H9 (cell line): ENCODE measurements around the gene ZMIZ1. TPM values are rescaled to one million over a fixed set of nuclear protein-coding genes. Genes with fewer than 3 reads are reported as not detected.

Experiments used
- DNase-seq: peaks from one replicate; pipeline ENCODE4 v3.0.0-alpha.2; 2017
- H2AFZ ChIP-seq: one replicate; pipeline ENCODE4 v1.6.1; 2013; ENCODE audit warnings: mild to moderate bottlenecking, low read length, control low read depth, moderate library complexity
- H2AK5ac ChIP-seq: 2 replicates; pipeline ENCODE4 v1.6.1; 2013; ENCODE audit warnings: low read length, control low read depth, mixed read lengths; ENCODE audit not compliant: insufficient read length
- H2BK120ac ChIP-seq: one replicate; pipeline ENCODE4 v1.6.1; 2013; ENCODE audit warnings: low read depth, mild to moderate bottlenecking, low read length, control low read depth, inconsistent platforms; ENCODE audit not compliant: poor library complexity, severe bottlenecking
- H2BK12ac ChIP-seq: 2 replicates; pipeline ENCODE4 v1.6.1; 2013; ENCODE audit warnings: low read length, control low read depth, mixed read lengths, low read depth; ENCODE audit not compliant: insufficient read length
- H2BK15ac ChIP-seq: 2 replicates; pipeline ENCODE4 v1.6.1; 2013; ENCODE audit warnings: low read depth, low read length, control low read depth
- H2BK20ac ChIP-seq: one replicate; pipeline ENCODE4 v1.6.1; 2013; ENCODE audit warnings: low read depth, mild to moderate bottlenecking, low read length, control low read depth, inconsistent platforms; ENCODE audit not compliant: poor library complexity, severe bottlenecking
- H2BK5ac ChIP-seq: 2 replicates; pipeline ENCODE4 v1.6.1; 2013; ENCODE audit warnings: low read length, control low read depth, mixed read lengths; ENCODE audit not compliant: insufficient read length
- H3K14ac ChIP-seq: 2 replicates; pipeline ENCODE4 v1.6.1; 2013; ENCODE audit warnings: low read length, control low read depth; ENCODE audit not compliant: insufficient read depth
- H3K18ac ChIP-seq: 2 replicates; pipeline ENCODE4 v1.6.1; 2013; ENCODE audit warnings: low read depth, mild to moderate bottlenecking, mixed read lengths, low read length, control low read depth; ENCODE audit not compliant: insufficient read length
- H3K23ac ChIP-seq: 2 replicates; pipeline ENCODE4 v1.6.1; 2013; ENCODE audit warnings: low read length, control low read depth, mixed read lengths, low read depth; ENCODE audit not compliant: insufficient read length
- H3K23me2 ChIP-seq: 2 replicates; pipeline ENCODE4 v1.6.1; 2013; ENCODE audit warnings: low read depth, mild to moderate bottlenecking, mixed read lengths, low read length, control low read depth; ENCODE audit not compliant: insufficient read length, poor library complexity, severe bottlenecking
- H3K27ac ChIP-seq: 2 replicates; pipeline ENCODE4 v1.5.1; 2013; ENCODE audit warnings: low read length, control low read depth, mixed read lengths, low read depth; ENCODE audit not compliant: insufficient read length
- H3K27me3 ChIP-seq: 2 replicates; pipeline ENCODE4 v1.6.1; 2013; ENCODE audit warnings: low read length, control low read depth, inconsistent platforms; ENCODE audit not compliant: insufficient read depth
- H3K4ac ChIP-seq: 2 replicates; pipeline ENCODE4 v1.6.1; 2013; ENCODE audit warnings: low read depth, mild to moderate bottlenecking, control low read depth, inconsistent platforms, low read length, moderate library complexity
- H3K4me1 ChIP-seq: 2 replicates; pipeline ENCODE4 v1.6.1; 2013; ENCODE audit warnings: low read length, control low read depth, inconsistent platforms; ENCODE audit not compliant: insufficient read depth
- H3K4me2 ChIP-seq: 2 replicates; pipeline ENCODE4 v1.6.1; 2013; ENCODE audit warnings: low read length, control low read depth, mixed read lengths; ENCODE audit not compliant: insufficient read length, insufficient read depth
- H3K56ac ChIP-seq: 2 replicates; pipeline ENCODE4 v1.6.1; 2013; ENCODE audit warnings: low read depth, mild to moderate bottlenecking, mixed read lengths, low read length, control low read depth; ENCODE audit not compliant: insufficient read length
- H3K79me1 ChIP-seq: 2 replicates; pipeline ENCODE4 v1.6.1; 2013; ENCODE audit warnings: low read depth, mild to moderate bottlenecking, moderate library complexity, low read length, control low read depth, inconsistent platforms; ENCODE audit not compliant: insufficient read depth, poor library complexity, severe bottlenecking
- H3K79me2 ChIP-seq: 2 replicates; pipeline ENCODE4 v1.6.1; 2013; ENCODE audit warnings: low read length, control low read depth, inconsistent platforms; ENCODE audit not compliant: insufficient read depth
- H3K9ac ChIP-seq: 2 replicates; pipeline ENCODE4 v1.6.1; 2013; ENCODE audit warnings: low read length, control low read depth, mixed read lengths; ENCODE audit not compliant: insufficient read length; ENCODE audit errors: extremely low read depth
- H3K9me3 ChIP-seq: one replicate; pipeline ENCODE4 v1.6.1; 2013; ENCODE audit warnings: low read depth, low read length, inconsistent platforms; ENCODE audit not compliant: control insufficient read depth
- H3T11ph ChIP-seq: one replicate; pipeline ENCODE4 v1.6.1; 2013; ENCODE audit warnings: mild to moderate bottlenecking, low read length, control low read depth, inconsistent platforms
- H4K20me1 ChIP-seq: one replicate; pipeline ENCODE4 v1.6.1; 2013; ENCODE audit not compliant: control insufficient read depth, insufficient read length, insufficient read depth
- H4K5ac ChIP-seq: 2 replicates; pipeline ENCODE4 v1.6.1; 2013; ENCODE audit warnings: low read depth, mild to moderate bottlenecking, mixed read lengths, low read length, control low read depth; ENCODE audit not compliant: insufficient read length
- H4K8ac ChIP-seq: replicated peaks from 2 replicates; pipeline ENCODE4 v1.6.1; 2013; ENCODE audit warnings: low read length, control low read depth, mixed read lengths, low read depth; ENCODE audit not compliant: insufficient read length
- H4K91ac ChIP-seq: 2 replicates; pipeline ENCODE4 v1.6.1; 2013; ENCODE audit warnings: low read depth, mild to moderate bottlenecking, moderate library complexity, mixed read lengths, low read length, control low read depth; ENCODE audit not compliant: insufficient read length
- H3K27ac Mint-ChIP-seq, 3 experiments: 2 replicates in 2 of 3; 3 replicates in 1 of 3; pipeline ENCODE4 v1.8.0; 2020 to 2021; ENCODE audit warnings: mixed read lengths in 3 of 3, mild to moderate bottlenecking in 1 of 3, moderate library complexity in 1 of 3
- H3K27me3 Mint-ChIP-seq: 2 replicates; pipeline ENCODE4 v1.8.0; 2021; ENCODE audit warnings: low read depth, mild to moderate bottlenecking, moderate library complexity, mixed read lengths
- H3K36me3 Mint-ChIP-seq, 3 experiments: 2 replicates in 2 of 3; 3 replicates in 1 of 3; pipeline ENCODE4 v1.8.0; 2020 to 2021; ENCODE audit warnings: low read depth in 3 of 3, mixed read lengths in 3 of 3; ENCODE audit not compliant: insufficient read depth in 1 of 3
- H3K4me1 Mint-ChIP-seq, 2 experiments: 2 replicates each; pipeline ENCODE4 v1.8.0; 2020; ENCODE audit warnings: mixed read lengths in 2 of 2
- H3K4me3 Mint-ChIP-seq, 2 experiments: 2 replicates in 1 of 2; 3 replicates in 1 of 2; pipeline ENCODE4 v1.8.0; 2020 to 2021; ENCODE audit warnings: mild to moderate bottlenecking in 2 of 2, mixed read lengths in 2 of 2, moderate library complexity in 1 of 2
- H3K9me3 Mint-ChIP-seq, 2 experiments: 2 replicates in 1 of 2; 3 replicates in 1 of 2; pipeline ENCODE4 v1.8.0; 2020; ENCODE audit warnings: mild to moderate bottlenecking in 2 of 2, mixed read lengths in 2 of 2, moderate library complexity in 1 of 2
- CTCF ChIP-seq: fragments of 200-600 bp; sonication (generic); conservative IDR thresholded peaks from 3 replicates; pipeline ENCODE4 v1.8.0; 2021; ENCODE audit warnings: antibody characterized with exemption, mild to moderate bottlenecking
- WGBS: extraction: QIAGEN DNeasy Blood & Tissue Kit; methylation state at CpG from one replicate; pipeline ENCODE4 v1.1.7; 2013; ENCODE audit warnings: missing lambda C conversion rate, low lambda C conversion rate, mixed read lengths; ENCODE audit not compliant: insufficient read length; ENCODE audit errors: extremely low coverage; 5-methylcytosine and 5-hydroxymethylcytosine counted together
- total RNA-seq: library from RNA; stranded (reverse); gene quantifications from 2 replicates; pipeline ENCODE4 v1.2.1, GENCODE V29; 2021

ZMIZ1 gene
- total RNA-seq, 1 experiment from 2014 or later: 36.9 TPM

DNA sequence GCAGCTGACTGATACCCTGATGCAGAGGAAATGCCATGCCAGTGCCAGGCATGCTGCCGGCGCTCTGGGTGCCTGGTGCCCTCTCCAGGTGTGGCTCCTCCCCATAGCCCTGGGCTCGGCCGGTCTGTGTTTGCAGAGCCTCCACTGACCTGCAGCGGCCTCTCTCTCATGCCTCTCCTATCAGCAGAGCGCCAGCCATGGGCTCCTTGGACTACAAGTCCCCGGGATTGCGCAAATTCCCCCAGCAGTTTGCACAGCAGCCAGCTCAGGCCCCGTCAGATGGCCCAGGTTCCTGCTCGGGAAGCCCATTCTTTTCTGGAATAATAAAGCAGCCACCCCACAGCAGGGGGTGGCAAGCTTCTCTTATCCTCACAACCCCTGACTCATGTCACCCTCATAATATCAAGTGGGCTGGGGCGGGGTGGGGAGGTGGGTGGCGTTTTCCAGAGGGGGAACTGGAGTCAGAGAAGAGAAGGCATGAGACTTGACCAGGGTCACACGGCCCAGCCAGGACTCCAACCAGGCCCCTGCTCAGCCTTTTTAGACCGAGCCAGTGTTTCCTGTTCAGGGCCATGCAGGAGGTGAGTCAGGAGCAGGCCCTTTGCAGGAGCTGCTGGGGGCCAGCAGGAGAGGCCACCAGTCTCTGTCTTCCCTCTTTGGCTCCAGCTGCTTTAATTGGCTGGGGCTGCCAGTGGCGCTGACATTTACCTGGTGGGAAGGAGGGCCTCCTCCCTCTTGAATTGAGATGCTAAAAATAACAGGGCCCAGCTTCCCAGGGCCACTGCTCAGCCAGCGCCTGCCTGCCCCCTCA, 58.6 kb downstream of the ZMIZ1 start:
- H3K9ac ChIP-seq: no peak overlapping the region
- no peaks in the 10 kb centered on the region for H3K9me3 Mint-ChIP-seq
- H3K14ac ChIP-seq: no peak overlapping the region; the same call in 1 of the 2 replicates
- peak overlapping the region in 1 of 2 experiments; percentile 22; a peak in 1 of 5 replicates for H3K4me3 Mint-ChIP-seq
- H3K36me3 Mint-ChIP-seq: peaks cover 6 to 25% (median 16%) of the 10 kb centered on the region in 3 experiments
- H3K79me2 ChIP-seq: no peaks in the 10 kb centered on the region
- no peak overlapping the region for H3K56ac ChIP-seq
- no peak overlapping the region for H2BK5ac ChIP-seq
- no peak overlapping the region for H2BK12ac ChIP-seq
- H3K27me3 ChIP-seq: no peaks in the 10 kb centered on the region
- H4K91ac ChIP-seq: no peak overlapping the region
- H3K27me3 Mint-ChIP-seq: no peaks in the 10 kb centered on the region
- DNase-seq: peak; percentile 81
- no peak overlapping the region for H3K18ac ChIP-seq
- no peak overlapping the region for H4K5ac ChIP-seq
- H3K27ac Mint-ChIP-seq: peak overlapping the region in 2 of 3 experiments; percentile 61 to 86; a peak in 3 of 7 replicates
- H2AFZ ChIP-seq: no peak overlapping the region
- no peak overlapping the region for H3K27ac ChIP-seq
- no peak overlapping the region for H3K4ac ChIP-seq
- peaks cover 13% of the 10 kb centered on the region for H3K4me1 ChIP-seq
- H2BK15ac ChIP-seq: no peak overlapping the region
- no peak overlapping the region for H2BK20ac ChIP-seq
- no peaks in the 10 kb centered on the region for H3K9me3 ChIP-seq
- no peaks in the 10 kb centered on the region for H3K79me1 ChIP-seq
- no peak overlapping the region for H3T11ph ChIP-seq
- WGBS: no CpG with 5 or more reads among the region's 16 CpGs
- no peak overlapping the region for H3K23ac ChIP-seq
- TF ChIP-seq CTCF: no peak
- no peak overlapping the region for H2AK5ac ChIP-seq
- H3K4me2 ChIP-seq: no peak overlapping the region
- no peak overlapping the region for H4K8ac ChIP-seq
- H3K23me2 ChIP-seq: no peaks in the 10 kb centered on the region
- no peaks in the 10 kb centered on the region for H4K20me1 ChIP-seq
- H3K4me1 Mint-ChIP-seq: peaks cover 64 to 71% of the 10 kb centered on the region in 2 experiments
- H2BK120ac ChIP-seq: no peak overlapping the region
